CD4-positive, alpha-beta T cell treated with Interleukin-4 for 1 hour (primary cell): Measurements from ENCODE around the gene CALHM2.
"Not testable (repeated sequence)": the region's sequence is repeated elsewhere in the genome, so short reads cannot be mapped to it uniquely, and the experiment has no call there.

Source experiments
- DNase-seq, 2 donors: peaks; one replicate each; pipeline ENCODE4 v3.0.0-alpha.2; 2020 to 2022

Gene CALHM2, protein sequence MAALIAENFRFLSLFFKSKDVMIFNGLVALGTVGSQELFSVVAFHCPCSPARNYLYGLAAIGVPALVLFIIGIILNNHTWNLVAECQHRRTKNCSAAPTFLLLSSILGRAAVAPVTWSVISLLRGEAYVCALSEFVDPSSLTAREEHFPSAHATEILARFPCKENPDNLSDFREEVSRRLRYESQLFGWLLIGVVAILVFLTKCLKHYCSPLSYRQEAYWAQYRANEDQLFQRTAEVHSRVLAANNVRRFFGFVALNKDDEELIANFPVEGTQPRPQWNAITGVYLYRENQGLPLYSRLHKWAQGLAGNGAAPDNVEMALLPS

GRCh38 chr10:103451831-103452505 is at the start of gene CALHM2:
Gene CALHM2 (minus strand): TSS chr10:103452370. CDS start chr10:103449941, 2,429 bp downstream.
- peak; percentile 42 to 43 for DNase-seq

DNA sequence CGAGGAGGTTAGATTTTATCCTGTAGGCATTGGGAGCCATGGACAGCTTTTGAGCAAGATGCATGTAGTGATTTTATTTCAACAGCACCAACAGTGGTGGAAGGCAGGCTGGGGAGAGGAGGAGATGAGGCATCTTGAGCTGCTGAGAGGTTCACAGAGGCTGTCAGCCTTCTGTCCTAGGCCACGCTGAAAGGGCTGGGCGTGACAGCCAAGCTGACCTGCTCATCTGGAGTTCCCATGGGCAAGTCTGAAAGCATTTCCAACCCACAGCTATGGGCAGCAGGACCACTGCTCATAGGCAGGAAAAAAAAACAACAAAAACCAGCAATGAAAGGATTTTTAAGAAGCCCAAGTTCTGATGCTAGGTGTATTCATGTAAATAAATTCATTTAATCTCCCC is 49.0 kb upstream of the CALHM2 start:
- no peak for DNase-seq

GRCh38 chr10:103500481-103500880 is 48.3 kb upstream of the CALHM2 start:
- DNase-seq, result no peak

DNA sequence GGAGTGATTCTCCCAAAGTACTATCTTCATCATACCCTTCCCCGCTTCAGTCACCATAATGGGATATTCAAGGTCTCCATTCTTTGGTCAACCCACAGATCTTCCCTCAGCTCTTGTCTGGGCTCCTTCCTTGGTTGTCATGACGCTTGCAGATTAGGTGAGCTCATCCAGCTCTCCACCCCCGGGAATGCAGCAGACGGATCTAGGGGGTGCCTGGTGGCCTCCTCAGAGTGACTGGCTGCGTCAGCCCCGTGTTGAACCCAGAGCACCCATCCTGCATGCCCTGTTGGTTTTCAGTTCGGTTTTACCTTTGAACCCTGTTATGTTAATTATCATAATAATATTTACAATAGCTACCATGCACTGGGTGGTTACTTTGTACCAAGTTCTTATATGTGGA is 47.7 kb upstream of the CALHM2 start:
- no peak for DNase-seq

- no peak for DNase-seq
These were observed 46.9 kb upstream of the CALHM2 start for GRCh38 chr10:103498936-103499638.

- no peak for DNase-seq
These were observed 45.2 kb upstream of the CALHM2 start for GRCh38 chr10:103497161-103497915.

- DNase-seq, result no peak
These were observed 43.2 kb upstream of the CALHM2 start for GRCh38 chr10:103495321-103495720.

DNA sequence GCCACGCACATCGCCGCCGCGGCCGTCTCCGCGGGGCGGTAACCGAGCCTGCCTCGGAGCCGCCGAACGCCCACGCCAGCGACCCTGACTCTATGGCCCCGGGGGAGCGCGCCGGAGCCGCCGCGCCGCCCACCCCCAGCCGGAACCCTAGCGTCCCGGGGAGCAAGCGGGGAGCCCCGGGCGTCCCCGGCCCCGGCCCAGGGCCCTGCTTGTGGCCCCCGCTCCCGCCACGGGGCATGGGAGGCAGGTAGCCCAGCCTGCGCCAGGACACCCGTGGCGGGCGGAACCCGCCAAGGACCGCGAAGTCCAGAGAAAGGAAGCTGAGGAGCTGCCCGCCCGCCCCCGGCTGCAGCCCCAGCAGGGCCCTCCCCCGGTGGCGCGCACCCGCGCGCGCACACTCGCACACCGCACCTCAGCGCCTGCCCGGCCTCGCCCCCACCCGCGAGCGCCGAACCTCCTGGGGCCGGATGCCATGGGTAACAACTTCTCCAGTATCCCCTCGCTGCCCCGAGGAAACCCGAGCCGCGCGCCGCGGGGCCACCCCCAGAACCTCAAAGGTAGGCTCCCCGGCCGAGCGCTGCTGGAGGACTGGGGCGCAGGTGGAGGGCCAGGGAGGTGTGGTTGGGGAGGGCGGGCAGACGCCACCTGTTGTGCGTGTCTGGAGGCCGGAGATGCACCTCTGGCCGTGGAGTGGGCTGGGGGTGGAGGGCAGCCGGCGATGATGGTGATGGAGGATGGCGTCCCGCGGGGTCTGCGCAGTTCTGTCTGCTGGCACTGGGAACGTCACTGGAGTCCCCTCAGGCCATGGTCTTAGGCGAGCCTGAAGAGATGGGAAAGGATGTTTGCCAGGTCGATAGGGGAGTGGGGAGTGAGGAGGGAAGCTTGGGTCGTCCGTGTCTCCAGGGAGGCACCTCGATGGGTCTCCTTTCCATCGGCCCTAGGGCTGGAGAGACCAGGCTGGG is 42.0 kb upstream of the CALHM2 start:
- DNase-seq, result peak in 1 of 2 donors; percentile 29

- DNase-seq, result peak in 1 of 2 donors; percentile 24
These were observed 41.3 kb upstream of the CALHM2 start, which contains the start of gene NEURL1 for GRCh38 chr10:103493362-103493915. Gene NEURL1 (plus strand): TSS chr10:103493705. CDS start chr10:103494388, 683 bp downstream.

DNA sequence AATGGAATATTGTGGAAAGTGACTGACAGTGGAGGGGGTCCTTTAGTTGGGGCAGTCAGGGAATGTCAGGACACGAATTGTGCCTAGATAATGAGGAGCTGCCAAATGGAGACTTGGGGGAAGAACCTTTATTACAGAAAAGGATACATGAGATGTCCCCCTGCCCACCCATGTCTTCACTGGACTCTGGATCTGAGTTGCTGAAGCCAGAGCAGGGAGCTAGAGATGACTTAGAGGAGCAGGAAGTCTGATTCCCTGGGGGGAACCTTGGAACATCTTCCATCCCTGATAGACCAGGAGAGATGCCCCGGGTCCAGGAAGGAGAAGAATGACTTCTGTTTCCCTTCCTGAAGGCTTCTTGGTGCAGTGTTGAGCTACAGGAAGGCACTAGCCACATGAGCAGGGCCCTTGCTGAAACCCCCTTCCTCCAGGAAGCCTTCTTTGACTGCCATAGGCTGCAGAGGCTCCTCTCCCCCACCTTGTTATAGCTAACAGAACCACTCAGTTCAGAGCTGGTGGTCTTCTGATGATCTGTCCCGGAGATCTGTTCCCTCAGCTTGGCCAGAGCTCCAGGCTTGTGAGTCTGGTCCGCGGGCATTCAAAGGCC is 40.6 kb upstream of the CALHM2 start:
- DNase-seq, result no peak

- no peak for DNase-seq
These were observed 39.7 kb upstream of the CALHM2 start for GRCh38 chr10:103491729-103492364.

DNA sequence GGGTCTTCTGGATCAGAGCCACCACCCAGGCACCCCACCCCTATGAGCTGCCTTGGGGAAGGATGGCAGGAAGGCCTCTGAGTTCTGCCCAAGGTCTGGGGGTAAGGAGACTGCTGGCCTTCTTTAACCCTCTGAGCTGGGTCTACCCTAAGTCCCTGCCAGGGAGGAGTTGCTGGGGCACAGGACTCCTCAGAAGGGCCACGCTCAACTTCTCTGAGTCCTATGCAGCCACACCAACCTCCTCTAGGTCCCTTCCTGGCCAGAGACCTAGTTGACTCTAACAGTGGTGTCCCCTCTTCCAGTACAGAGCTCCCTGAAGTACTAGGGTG is 38.8 kb upstream of the CALHM2 start:
- no peak for DNase-seq

DNA sequence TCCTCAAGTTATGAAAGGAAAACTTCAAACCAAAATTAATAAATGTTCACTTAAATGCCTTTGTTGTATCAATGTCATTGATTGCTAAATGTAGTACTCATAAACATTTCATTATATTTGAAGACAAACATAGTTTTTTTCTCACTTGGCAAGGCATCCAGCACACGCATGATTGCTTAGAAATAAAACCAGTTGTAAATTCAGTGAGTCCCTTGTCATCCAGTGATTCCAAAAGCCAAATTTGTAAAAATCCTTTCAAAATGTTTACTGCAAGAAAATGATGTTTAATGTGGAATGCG is 35.2 kb upstream of the CALHM2 start:
- no peak for DNase-seq

- not testable (repeated sequence) for DNase-seq
These were observed 34.7 kb upstream of the CALHM2 start for GRCh38 chr10:103486635-103487409.

DNA sequence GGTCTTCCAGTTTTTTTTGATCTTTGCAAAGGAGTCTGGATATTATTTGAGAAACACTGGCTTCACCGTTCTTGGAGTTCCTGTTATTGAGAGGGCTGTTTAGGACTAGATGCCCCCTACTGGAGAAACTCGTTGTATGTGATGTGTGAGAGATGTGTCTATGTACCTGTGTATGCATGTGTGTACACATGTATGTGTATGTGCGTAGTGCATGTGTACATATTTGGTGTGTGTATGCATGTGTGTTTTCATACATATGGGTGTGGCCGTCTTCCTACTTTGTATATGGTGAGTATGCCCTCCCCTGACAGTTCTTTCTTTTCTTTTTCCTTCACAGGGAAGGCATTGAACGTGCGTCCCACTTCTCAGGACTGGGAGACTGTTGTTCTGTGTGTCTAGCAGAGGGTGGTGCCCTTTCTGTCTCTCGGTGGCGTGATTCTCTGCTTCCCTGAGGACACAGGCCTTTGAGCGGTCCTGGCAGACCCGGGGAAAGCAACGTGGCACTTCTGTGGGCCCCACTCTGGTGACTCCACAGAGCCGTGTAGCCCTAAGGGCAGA is 29.9 kb upstream of the CALHM2 start:
- peak; percentile 52 to 82 for DNase-seq

GRCh38 chr10:103480521-103480920 is 28.4 kb upstream of the CALHM2 start:
- no peak for DNase-seq

DNA sequence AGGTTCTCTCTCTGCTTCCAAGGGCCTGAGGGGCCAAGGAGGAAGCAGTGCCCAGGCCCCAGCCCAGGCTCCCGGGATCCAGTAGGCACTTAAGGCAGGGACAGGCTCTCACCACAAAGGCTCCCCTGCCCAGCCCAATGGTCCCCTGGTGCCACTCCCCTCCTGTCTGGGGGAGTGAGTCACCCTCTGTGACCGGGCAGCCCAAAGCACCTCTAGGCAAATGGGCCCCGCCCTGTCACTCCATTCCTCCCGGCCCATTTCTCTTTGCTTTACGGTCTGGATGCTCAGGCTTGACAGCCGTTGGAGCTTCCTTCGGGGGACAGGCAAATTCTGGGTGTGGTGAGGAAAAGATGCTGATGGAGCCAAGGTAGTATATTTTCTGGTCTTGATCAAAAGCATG is 27.0 kb upstream of the CALHM2 start, which contains the start of gene CALHM3:
Gene CALHM3 (minus strand): TSS at position 106 of the 400 bp plus-strand sequence. CDS start 208 bp downstream, outside the sequence.
- DNase-seq, result no peak

- DNase-seq, result no peak
These were observed 26.5 kb upstream of the CALHM2 start for GRCh38 chr10:103478671-103479070.

- no peak for DNase-seq
These were observed 24.0 kb upstream of the CALHM2 start for GRCh38 chr10:103476046-103476768.
